ENCODE measurements around the gene CCDC27. TPM values are rescaled to one million over a fixed set of nuclear protein-coding genes. Genes with fewer than 3 reads are reported as not detected.

The CCDC27 gene
- total and polyA plus RNA-seq, 2 of the 13 experiments (the other 11 are each of a cell fraction or from before 2014, with no cell fraction given), result not detected

DNA sequence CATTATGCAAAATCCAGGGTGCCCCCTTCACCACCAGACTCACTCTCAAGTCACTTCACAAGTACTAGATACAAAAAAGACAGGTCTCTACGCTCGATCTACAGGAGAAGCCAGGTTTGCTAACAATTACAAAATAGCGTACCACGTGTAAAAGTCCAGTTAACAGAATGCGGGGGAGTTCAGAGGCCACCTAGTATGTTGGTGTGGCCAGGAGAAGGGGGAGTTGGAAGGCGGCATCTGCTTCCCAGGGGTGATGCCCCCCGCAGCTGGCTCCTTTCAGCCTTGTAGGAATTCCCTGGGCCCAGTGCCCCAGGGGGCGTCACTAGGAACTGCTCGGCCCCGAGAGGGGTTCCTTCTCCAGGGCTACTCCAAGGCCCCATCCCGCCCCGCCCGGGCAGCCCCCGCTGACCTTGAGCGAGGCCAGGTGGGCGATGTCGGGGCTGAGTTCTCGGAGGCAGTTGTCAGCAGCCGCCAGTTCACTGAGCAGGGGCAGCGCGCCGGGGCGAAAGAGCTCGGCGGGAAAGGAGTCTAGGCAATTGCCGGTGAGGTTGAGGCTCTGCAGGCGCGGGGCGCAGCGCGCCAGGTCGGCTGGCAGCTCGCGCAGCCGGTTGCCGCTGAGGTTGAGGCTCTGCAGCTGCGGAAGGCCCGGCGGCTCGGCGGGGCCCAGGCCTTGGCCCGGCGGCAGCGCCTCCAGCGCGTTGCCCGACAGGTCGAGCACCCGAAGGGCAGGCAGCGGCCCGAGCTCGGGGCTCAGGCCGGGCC, 43.4 kb downstream of the CCDC27 start (continued):
- TF ChIP-seq MLX (CRISPR knock-in tag; IDR thresholded peaks at IDR 0.05) (no peak), SMYD3 (CRISPR knock-in tag; IDR thresholded peaks at IDR 0.05) (no peak), RARG (CRISPR knock-in tag; IDR thresholded peaks at IDR 0.05; ENCODE audit: low read depth) (no peak), CCAR2 (optimal IDR thresholded peaks at IDR 0.05; ENCODE audit: low read depth, low read length) (no peak), RFXANK (CRISPR knock-in tag; IDR thresholded peaks at IDR 0.05) (no peak), ZNF382 (CRISPR knock-in tag; IDR thresholded peaks at IDR 0.05; ENCODE audit: borderline replicate concordance) (no peak), SP140L (CRISPR knock-in tag; IDR thresholded peaks at IDR 0.05; ENCODE audit: borderline replicate concordance) (no peak), TOE1 (CRISPR knock-in tag; IDR thresholded peaks at IDR 0.05) (no peak), ZNF670 (CRISPR knock-in tag; IDR thresholded peaks at IDR 0.05; ENCODE audit: borderline replicate concordance) (no peak), ZNF34 (CRISPR knock-in tag; IDR thresholded peaks at IDR 0.05; ENCODE audit: borderline replicate concordance) (0 out of 2 replicates have a peak, but pooled peaks have one; percentile 25), AGO1 (IDR thresholded peaks at IDR 0.05; ENCODE audit: low read depth, low read length, poor library complexity, severe bottlenecking) (no peak), ZNF225 (CRISPR knock-in tag; IDR thresholded peaks at IDR 0.05) (0 out of 2 replicates have a peak, but pooled peaks have one; percentile 12), LCORL (IDR thresholded peaks at IDR 0.05) (no peak), LCORL (CRISPR knock-in tag; IDR thresholded peaks at IDR 0.05) (no peak), HMGXB4 (CRISPR knock-in tag; IDR thresholded peaks at IDR 0.05; ENCODE audit: borderline replicate concordance in 1 of 2, low read depth in 1 of 2) (no peak), ATAD3A (CRISPR knock-in tag; IDR thresholded peaks at IDR 0.05) (no peak), HCFC1 (IDR thresholded peaks at IDR 0.05; ENCODE audit: low read depth, low read length) (no peak), TBL1XR1 (IDR thresholded peaks at IDR 0.05; ENCODE audit: borderline replicate concordance, low read length, partially characterized antibody) (no peak), ZNF564 (CRISPR knock-in tag; IDR thresholded peaks at IDR 0.05) (0 out of 2 replicates have a peak, but pooled peaks have one; percentile 11)
- TF ChIP-seq, protein P1, sequence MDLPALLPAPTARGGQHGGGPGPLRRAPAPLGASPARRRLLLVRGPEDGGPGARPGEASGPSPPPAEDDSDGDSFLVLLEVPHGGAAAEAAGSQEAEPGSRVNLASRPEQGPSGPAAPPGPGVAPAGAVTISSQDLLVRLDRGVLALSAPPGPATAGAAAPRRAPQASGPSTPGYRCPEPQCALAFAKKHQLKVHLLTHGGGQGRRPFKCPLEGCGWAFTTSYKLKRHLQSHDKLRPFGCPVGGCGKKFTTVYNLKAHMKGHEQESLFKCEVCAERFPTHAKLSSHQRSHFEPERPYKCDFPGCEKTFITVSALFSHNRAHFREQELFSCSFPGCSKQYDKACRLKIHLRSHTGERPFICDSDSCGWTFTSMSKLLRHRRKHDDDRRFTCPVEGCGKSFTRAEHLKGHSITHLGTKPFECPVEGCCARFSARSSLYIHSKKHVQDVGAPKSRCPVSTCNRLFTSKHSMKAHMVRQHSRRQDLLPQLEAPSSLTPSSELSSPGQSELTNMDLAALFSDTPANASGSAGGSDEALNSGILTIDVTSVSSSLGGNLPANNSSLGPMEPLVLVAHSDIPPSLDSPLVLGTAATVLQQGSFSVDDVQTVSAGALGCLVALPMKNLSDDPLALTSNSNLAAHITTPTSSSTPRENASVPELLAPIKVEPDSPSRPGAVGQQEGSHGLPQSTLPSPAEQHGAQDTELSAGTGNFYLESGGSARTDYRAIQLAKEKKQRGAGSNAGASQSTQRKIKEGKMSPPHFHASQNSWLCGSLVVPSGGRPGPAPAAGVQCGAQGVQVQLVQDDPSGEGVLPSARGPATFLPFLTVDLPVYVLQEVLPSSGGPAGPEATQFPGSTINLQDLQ (CRISPR knock-in tag; IDR thresholded peaks at IDR 0.05), result no peak
- TF ChIP-seq, protein P2, sequence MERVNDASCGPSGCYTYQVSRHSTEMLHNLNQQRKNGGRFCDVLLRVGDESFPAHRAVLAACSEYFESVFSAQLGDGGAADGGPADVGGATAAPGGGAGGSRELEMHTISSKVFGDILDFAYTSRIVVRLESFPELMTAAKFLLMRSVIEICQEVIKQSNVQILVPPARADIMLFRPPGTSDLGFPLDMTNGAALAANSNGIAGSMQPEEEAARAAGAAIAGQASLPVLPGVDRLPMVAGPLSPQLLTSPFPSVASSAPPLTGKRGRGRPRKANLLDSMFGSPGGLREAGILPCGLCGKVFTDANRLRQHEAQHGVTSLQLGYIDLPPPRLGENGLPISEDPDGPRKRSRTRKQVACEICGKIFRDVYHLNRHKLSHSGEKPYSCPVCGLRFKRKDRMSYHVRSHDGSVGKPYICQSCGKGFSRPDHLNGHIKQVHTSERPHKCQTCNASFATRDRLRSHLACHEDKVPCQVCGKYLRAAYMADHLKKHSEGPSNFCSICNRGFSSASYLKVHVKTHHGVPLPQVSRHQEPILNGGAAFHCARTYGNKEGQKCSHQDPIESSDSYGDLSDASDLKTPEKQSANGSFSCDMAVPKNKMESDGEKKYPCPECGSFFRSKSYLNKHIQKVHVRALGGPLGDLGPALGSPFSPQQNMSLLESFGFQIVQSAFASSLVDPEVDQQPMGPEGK (CRISPR knock-in tag; IDR thresholded peaks at IDR 0.05), result peak; percentile 45; the same call in 1 of the 2 replicates
